Uterus (tissue), 4 donors: ENCODE results near the gene BACE2. TPM values are rescaled to one million over a fixed set of nuclear protein-coding genes. Genes with fewer than 3 reads are reported as not detected.
A peak's percentile ranks its signal among the peaks of the same experiment; 100 is the strongest.

Experiments
- DNase-seq, 2 donors: peaks; one replicate each; pipeline ENCODE4 v3.0.0-alpha.2; 2019 to 2020
- H3K27ac ChIP-seq, 2 donors: fragments of 200-600 bp; sonication (generic); 1 replicate in 1 of 2; 2 replicates in 1 of 2; pipeline ENCODE4 v1.5.1; 2016 to 2018
- H3K27me3 ChIP-seq, 2 donors: fragments of 200-600 bp; sonication (generic); one replicate each; pipeline ENCODE4 v1.5.1; 2018 to 2019; ENCODE audit warnings: control low read depth in 1 of 2
- H3K36me3 ChIP-seq, 2 donors: fragments of 200-600 bp; sonication (generic); one replicate each; pipeline ENCODE4 v1.5.1; 2019; ENCODE audit warnings: control low read depth in 1 of 2
- H3K4me1 ChIP-seq, 2 donors: fragments of 200-600 bp; sonication (generic); one replicate each; pipeline ENCODE4 v1.5.1; 2018 to 2019; ENCODE audit warnings: control low read depth in 1 of 2
- H3K4me3 ChIP-seq, 2 donors: fragments of 200-600 bp; sonication (generic); 1 replicate in 1 of 2; 2 replicates in 1 of 2; pipeline ENCODE4 v1.5.1; 2018 to 2019; ENCODE audit warnings: mild to moderate bottlenecking in 1 of 2
- H3K9me3 ChIP-seq, 2 donors: fragments of 200-600 bp; sonication (generic); one replicate each; pipeline ENCODE4 v1.5.1; 2019; ENCODE audit warnings: control low read depth in 1 of 2
- CTCF ChIP-seq, 4 experiments: fragments of 200-600 bp in 2 of 4; fragments of 450-650 bp in 2 of 4; sonication (generic) in 2 of 4; IDR thresholded peaks; one replicate each; pipeline ENCODE4 v1.5.1; 2016 to 2019; ENCODE audit warnings: antibody characterized with exemption in 4 of 4, mild to moderate bottlenecking in 2 of 4, moderate library complexity in 1 of 4
- POLR2A ChIP-seq, 2 donors: fragments of 450-650 bp; IDR thresholded peaks; one replicate each; pipeline ENCODE4 v1.6.1; 2016; ENCODE audit warnings: antibody characterized with exemption in 2 of 2, mild to moderate bottlenecking in 1 of 2, moderate library complexity in 1 of 2
- intact Hi-C: fragments of 100-400 bp; cut with DNase I; formaldehyde crosslinking; loops from one replicate; pipeline ENCODE4 v1.15.1; 2023; ENCODE audit warnings: low total_unique reads
- total RNA-seq, 4 donors: library from RNA; depleted of rRNA in 3 of 4; stranded (reverse); fragments of >200 nt in 3 of 4; gene quantifications; one replicate each; pipeline versions ENCODE4 v1.1.0 to v1.2.4, GENCODE V29; 2014 to 2023
- donor health status: DM: yes; HTN: yes; CAD: no.

Gene BACE2
- total RNA-seq, 4 donors from 2014 or later = 22.8 to 98.8 (median 76.5) TPM

- Histone ChIP-seq H3K4me1 (peaks cover 0 to 5% of the 10 kb centered on the region in 2 donors), H3K27me3 (no peaks in the 10 kb centered on the region), H3K4me3 (no peak overlapping the region), H3K9me3 (no peaks in the 10 kb centered on the region), H3K36me3 (no peaks in the 10 kb centered on the region), H3K27ac (no peak overlapping the region)
- intact Hi-C loops = loop anchor here (10.0 kb wide), 1 partner anchor 263 kb away; the partner anchor contains the start of gene MX1
- TF ChIP-seq POLR2A (IDR thresholded peaks at IDR 0.05) = no peak
- TF ChIP-seq CTCF (IDR thresholded peaks at IDR 0.05) = no peak
- no peak for DNase-seq
These were observed 5.9 kb upstream of the BACE2 start for GRCh38 chr21:41162096-41162495.

- no peak overlapping the region for H3K27ac ChIP-seq
- intact Hi-C loops = loop anchor here (10.0 kb wide), 1 partner anchor 262 kb away; the partner anchor contains the start of gene MX1
- no peaks in the 10 kb centered on the region for H3K36me3 ChIP-seq
- no peaks in the 10 kb centered on the region for H3K9me3 ChIP-seq
- H3K4me1 ChIP-seq = peaks cover 0 to 5% of the 10 kb centered on the region in 2 donors
- DNase-seq = no peak
- TF ChIP-seq POLR2A (IDR thresholded peaks at IDR 0.05) (no peak), CTCF (IDR thresholded peaks at IDR 0.05) (no peak)
- H3K27me3 ChIP-seq = no peaks in the 10 kb centered on the region
- H3K4me3 ChIP-seq = no peak overlapping the region
These were observed 4.9 kb upstream of the BACE2 start for GRCh38 chr21:41163091-41163490.

GRCh38 chr21:41164052-41164451 is 3.9 kb upstream of the BACE2 start:
- peaks cover 0 to 5% of the 10 kb centered on the region in 2 donors for H3K4me1 ChIP-seq
- H3K27me3 ChIP-seq = no peaks in the 10 kb centered on the region
- no peak for TF ChIP-seq POLR2A (IDR thresholded peaks at IDR 0.05)
- no peak for TF ChIP-seq CTCF (IDR thresholded peaks at IDR 0.05)
- intact Hi-C loops = loop anchor here (10.0 kb wide), 1 partner anchor 261 kb away; the partner anchor contains the start of gene MX1
- H3K27ac ChIP-seq = no peak overlapping the region
- H3K9me3 ChIP-seq = no peaks in the 10 kb centered on the region
- DNase-seq = no peak
- no peak overlapping the region for H3K4me3 ChIP-seq
- H3K36me3 ChIP-seq = no peaks in the 10 kb centered on the region

- intact Hi-C loops = loop anchor here (10.0 kb wide), 1 partner anchor 260 kb away; the partner anchor contains the start of gene MX1
- peak; percentile 61 to 92 for DNase-seq
- H3K27me3 ChIP-seq = no peaks in the 10 kb centered on the region
- H3K27ac ChIP-seq = peak overlapping the region; percentile 90 to 97
- TF ChIP-seq CTCF (IDR thresholded peaks at IDR 0.05) (no peak), POLR2A (IDR thresholded peaks at IDR 0.05) (no peak)
- no peaks in the 10 kb centered on the region for H3K9me3 ChIP-seq
- peaks cover 0 to 10% of the 10 kb centered on the region in 2 donors for H3K4me1 ChIP-seq
- H3K4me3 ChIP-seq = no peak overlapping the region
- no peaks in the 10 kb centered on the region for H3K36me3 ChIP-seq
These were observed 2.8 kb upstream of the BACE2 start for GRCh38 chr21:41164981-41165655.

- peak; percentile 51 to 59 for DNase-seq
- Histone ChIP-seq H3K36me3 (no peaks in the 10 kb centered on the region), H3K9me3 (no peaks in the 10 kb centered on the region), H3K27me3 (no peaks in the 10 kb centered on the region), H3K27ac (peak overlapping the region; percentile 90 to 97), H3K4me1 (peaks cover 0 to 10% of the 10 kb centered on the region in 2 donors), H3K4me3 (peak overlapping the region; percentile 70)
- intact Hi-C loops = loop anchor here (10.0 kb wide), 1 partner anchor 258 kb away; the partner anchor contains the start of gene MX1
- no peak for TF ChIP-seq CTCF (IDR thresholded peaks at IDR 0.05)
- no peak for TF ChIP-seq POLR2A (IDR thresholded peaks at IDR 0.05)
These were observed 1.1 kb upstream of the BACE2 start for GRCh38 chr21:41166884-41167283.
